Activated CD8-positive, alpha-beta T cell treated with anti-CD3 and anti-CD28 coated beads for 36 hours (primary cell): Measurements from ENCODE around the gene INPP4B. TPM values are rescaled to one million over a fixed set of nuclear protein-coding genes. Genes with fewer than 3 reads are reported as not detected.

Experiments
- ATAC-seq: fragments of 200-7000 bp; cut with Tn5 transposase; one replicate; pipeline ENCODE4 v1.10.0; 2021; ENCODE audit warnings: mild to moderate bottlenecking, moderate library complexity
- CTCF ChIA-PET: fragments of 350-600 bp; sonication (Branson Sonifier 250); formaldehyde crosslinking; loops from one replicate; lab custom pipeline; 2021; ENCODE audit warnings: antibody characterized with exemption; lab: Charles Lee
- POLR2A ChIA-PET: fragments of 350-600 bp; sonication (Branson Sonifier 250); formaldehyde crosslinking; loops from one replicate; lab custom pipeline; 2021; ENCODE audit warnings: antibody characterized with exemption; lab: Charles Lee
- DNase-seq: peaks from one replicate; pipeline ENCODE4 v3.0.0-alpha.2; 2020
- H3K27ac Mint-ChIP-seq: one replicate; pipeline ENCODE4 v1.8.0; 2021; ENCODE audit warnings: mild to moderate bottlenecking, mixed read lengths
- H3K27me3 Mint-ChIP-seq: one replicate; pipeline ENCODE4 v1.8.0; 2021; ENCODE audit warnings: mixed read lengths
- H3K36me3 Mint-ChIP-seq: one replicate; pipeline ENCODE4 v1.8.0; 2021; ENCODE audit warnings: low read depth, mixed read lengths
- H3K4me1 Mint-ChIP-seq: one replicate; pipeline ENCODE4 v1.8.0; 2021; ENCODE audit warnings: low read depth, mixed read lengths
- H3K4me3 Mint-ChIP-seq: one replicate; pipeline ENCODE4 v1.8.0; 2021; ENCODE audit warnings: mild to moderate bottlenecking, moderate library complexity, mixed read lengths
- H3K9me3 Mint-ChIP-seq: one replicate; pipeline ENCODE4 v1.8.0; 2021; ENCODE audit warnings: mixed read lengths
- intact Hi-C: fragments of 100-400 bp; cut with micrococcal nuclease; formaldehyde crosslinking; loops from one replicate; pipeline ENCODE4 v1.10.0; 2022
- total RNA-seq, 2 experiments: library from RNA; stranded (reverse); gene quantifications; one replicate each; pipeline ENCODE4 v1.2.3, GENCODE V29; 2021
- TF ChIP-seq, protein P1 (sequence below): fragments of 200-600 bp; IDR thresholded peaks from one replicate; pipeline ENCODE4 v1.8.0; 2022; ENCODE audit warnings: antibody characterized with exemption, mild to moderate bottlenecking

INPP4B gene
- total RNA-seq, 2 experiments from 2014 or later, result 46.1 to 46.9 TPM

- peaks cover 50% of the 10 kb centered on the region for H3K4me1 Mint-ChIP-seq
- no peak overlapping the region for H3K4me3 Mint-ChIP-seq
- intact Hi-C loops, result no loop called here
- TF ChIP-seq, protein P1, sequence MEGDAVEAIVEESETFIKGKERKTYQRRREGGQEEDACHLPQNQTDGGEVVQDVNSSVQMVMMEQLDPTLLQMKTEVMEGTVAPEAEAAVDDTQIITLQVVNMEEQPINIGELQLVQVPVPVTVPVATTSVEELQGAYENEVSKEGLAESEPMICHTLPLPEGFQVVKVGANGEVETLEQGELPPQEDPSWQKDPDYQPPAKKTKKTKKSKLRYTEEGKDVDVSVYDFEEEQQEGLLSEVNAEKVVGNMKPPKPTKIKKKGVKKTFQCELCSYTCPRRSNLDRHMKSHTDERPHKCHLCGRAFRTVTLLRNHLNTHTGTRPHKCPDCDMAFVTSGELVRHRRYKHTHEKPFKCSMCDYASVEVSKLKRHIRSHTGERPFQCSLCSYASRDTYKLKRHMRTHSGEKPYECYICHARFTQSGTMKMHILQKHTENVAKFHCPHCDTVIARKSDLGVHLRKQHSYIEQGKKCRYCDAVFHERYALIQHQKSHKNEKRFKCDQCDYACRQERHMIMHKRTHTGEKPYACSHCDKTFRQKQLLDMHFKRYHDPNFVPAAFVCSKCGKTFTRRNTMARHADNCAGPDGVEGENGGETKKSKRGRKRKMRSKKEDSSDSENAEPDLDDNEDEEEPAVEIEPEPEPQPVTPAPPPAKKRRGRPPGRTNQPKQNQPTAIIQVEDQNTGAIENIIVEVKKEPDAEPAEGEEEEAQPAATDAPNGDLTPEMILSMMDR, result no peak
- no peaks in the 10 kb centered on the region for H3K27me3 Mint-ChIP-seq
- ATAC-seq, result no peak
- H3K36me3 Mint-ChIP-seq, result peaks cover 54% of the 10 kb centered on the region
- CTCF ChIA-PET, result interaction anchor here (1.0 to 1.5 kb wide), 2 partner anchors 23 to 29 kb away, joined by 3 to 6 read pairs; no protein-coding TSS in a partner anchor
- DNase-seq, result no peak
- H3K27ac Mint-ChIP-seq, result no peak overlapping the region
- POLR2A ChIA-PET, result interaction anchor here (1.0 kb wide), 1 partner anchor 29 kb away, joined by 4 read pairs; no protein-coding TSS in a partner anchor
- peaks cover under 1% of the 10 kb centered on the region for H3K9me3 Mint-ChIP-seq
These were observed 523.1 kb downstream of the INPP4B start for GRCh38 chr4:142322996-142323395.

- intact Hi-C loops, result no loop called here
- ChIA-PET POLR2A (interaction anchor here (0.6 kb wide), 1 partner anchor 834 kb away, joined by 3 read pairs; no protein-coding TSS in a partner anchor), CTCF (no interaction called here)
- H3K4me3 Mint-ChIP-seq, result no peak overlapping the region
- H3K4me1 Mint-ChIP-seq, result peaks cover 62% of the 10 kb centered on the region
- no peak overlapping the region for H3K27ac Mint-ChIP-seq
- no peaks in the 10 kb centered on the region for H3K27me3 Mint-ChIP-seq
- no peak for DNase-seq
- peaks cover 4% of the 10 kb centered on the region for H3K9me3 Mint-ChIP-seq
- TF ChIP-seq, protein P1, result no peak
- ATAC-seq, result no peak
- H3K36me3 Mint-ChIP-seq, result peaks cover 66% of the 10 kb centered on the region
These were observed 527.8 kb downstream of the INPP4B start for GRCh38 chr4:142318280-142318679.

DNA sequence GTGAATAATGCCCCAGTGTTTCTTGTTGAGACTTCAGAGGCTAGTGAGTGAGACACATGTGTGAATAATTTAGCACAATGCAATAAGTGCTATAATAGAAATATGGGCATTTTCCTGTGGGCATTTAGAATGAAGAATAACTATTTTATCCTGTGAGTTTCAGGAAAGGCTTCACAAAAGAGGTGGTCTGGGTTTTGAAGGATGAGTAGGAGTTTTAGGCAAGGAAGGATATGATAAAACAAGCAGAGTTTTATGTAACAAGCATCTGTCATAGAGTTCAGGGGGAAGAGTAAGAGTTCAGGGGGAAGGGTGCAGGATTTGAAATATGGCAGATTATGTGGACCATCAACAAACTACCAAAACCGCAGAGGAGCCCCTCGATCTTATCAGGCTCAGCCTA, 529.2 kb downstream of the INPP4B start:
- Mint-ChIP-seq H3K36me3 (peaks cover 70% of the 10 kb centered on the region), H3K4me3 (no peak overlapping the region), H3K4me1 (peaks cover 69% of the 10 kb centered on the region), H3K27ac (no peak overlapping the region), H3K27me3 (no peaks in the 10 kb centered on the region), H3K9me3 (peaks cover 4% of the 10 kb centered on the region)
- TF ChIP-seq, protein P1, result no peak
- intact Hi-C loops, result no loop called here
- ChIA-PET POLR2A (no interaction called here), CTCF (no interaction called here)
- no peak for DNase-seq
- no peak for ATAC-seq

DNA sequence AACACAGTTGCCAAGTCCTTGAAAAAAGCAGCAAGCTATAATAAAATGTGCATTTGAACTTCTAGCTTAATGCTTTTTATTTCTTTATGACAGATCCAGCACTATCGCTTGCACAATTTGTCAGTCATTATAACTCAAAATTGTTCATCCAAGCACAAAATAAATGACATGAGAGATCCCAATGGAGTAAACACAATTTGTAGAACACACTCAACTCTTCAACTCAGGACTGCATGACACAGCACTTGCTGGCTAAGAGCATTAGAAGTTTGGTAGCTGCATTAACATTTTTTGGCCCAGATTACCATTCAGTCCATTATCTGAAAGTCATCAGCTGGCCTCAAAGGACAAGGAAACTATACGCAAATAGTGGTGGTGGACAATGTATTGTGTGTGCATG, 530.1 kb downstream of the INPP4B start:
- Mint-ChIP-seq H3K27ac (no peak overlapping the region), H3K4me1 (peaks cover 62% of the 10 kb centered on the region), H3K9me3 (peaks cover 4% of the 10 kb centered on the region), H3K36me3 (peaks cover 70% of the 10 kb centered on the region), H3K4me3 (no peak overlapping the region), H3K27me3 (no peaks in the 10 kb centered on the region)
- TF ChIP-seq, protein P1, result no peak
- ATAC-seq (no peak), DNase-seq (no peak)
- ChIA-PET POLR2A (no interaction called here), CTCF (no interaction called here)
- intact Hi-C loops, result no loop called here

DNA sequence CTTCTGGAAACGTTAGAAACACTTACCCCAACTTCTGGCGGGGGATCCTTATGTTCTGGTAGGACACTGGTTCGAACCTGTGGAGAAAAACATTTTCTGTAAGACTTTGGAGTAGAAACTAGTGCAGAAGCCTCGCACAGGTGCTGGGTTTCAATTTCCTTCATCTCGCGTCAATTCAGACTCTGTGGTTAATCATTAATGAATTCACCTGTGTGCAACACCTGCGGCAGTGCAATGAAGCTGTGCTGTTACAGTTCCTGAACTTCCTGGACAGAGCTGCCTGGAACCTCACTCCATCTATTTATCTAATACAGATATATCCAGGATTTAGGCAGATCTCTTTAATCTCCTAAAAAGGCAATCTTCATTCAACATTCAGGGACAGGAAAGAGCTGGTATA, 531.4 kb downstream of the INPP4B start:
- intact Hi-C loops, result no loop called here

More for the DNA sequence above, 531.4 kb downstream of the INPP4B start:
- H3K9me3 Mint-ChIP-seq, result peaks cover 4% of the 10 kb centered on the region
- ChIA-PET POLR2A (no interaction called here), CTCF (no interaction called here)
- H3K36me3 Mint-ChIP-seq, result peaks cover 66% of the 10 kb centered on the region
- TF ChIP-seq, protein P1, result no peak
- no peak overlapping the region for H3K4me3 Mint-ChIP-seq
- DNase-seq (no peak), ATAC-seq (no peak)
- H3K27ac Mint-ChIP-seq, result no peak overlapping the region
- peaks cover 54% of the 10 kb centered on the region for H3K4me1 Mint-ChIP-seq
- H3K27me3 Mint-ChIP-seq, result no peaks in the 10 kb centered on the region
